ENCODE results near the gene SNX25. TPM values are rescaled to one million over a fixed set of nuclear protein-coding genes. Genes with fewer than 3 reads are reported as not detected.

Gene SNX25
- total and polyA plus RNA-seq, 7 donors, result 5.3 to 13.0 (median 9.8) TPM

DNA sequence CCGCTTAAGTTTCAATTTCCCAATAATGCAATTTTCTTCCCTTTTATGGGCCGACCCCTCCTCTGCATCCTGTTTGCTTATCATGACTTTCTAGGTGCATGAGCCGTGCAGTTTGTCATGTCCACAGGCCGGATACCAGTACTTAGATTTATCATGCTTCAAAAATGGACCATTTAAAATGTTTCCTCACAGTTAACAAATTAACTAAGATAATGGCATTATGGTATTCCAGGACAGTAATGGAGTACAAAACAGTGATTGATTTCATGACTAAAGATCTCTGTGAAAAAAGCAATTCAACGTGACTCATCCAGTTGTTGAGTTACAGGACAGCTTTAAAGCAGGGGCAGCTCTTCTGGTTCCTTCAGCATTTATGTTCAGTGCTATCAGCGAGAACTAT, 23.0 kb downstream of the SNX25 start:
- Histone ChIP-seq H3K4me3 (no peak overlapping the region), H3K4me1 (peaks cover 4% of the 10 kb centered on the region), H3K36me3 (ENCODE audit: insufficient read depth in 1 of 2, low read depth in 1 of 2) (no peaks in the 10 kb centered on the region), H3K9me3 (no peaks in the 10 kb centered on the region), H3K27me3 (ENCODE audit: insufficient read depth in 3 of 3, low read length in 2 of 3) (no peaks in the 10 kb centered on the region), H3K27ac (no peak overlapping the region)
- DNase-seq (no peak), ATAC-seq (no peak)
- 80 to 89% (median 83%) methylated on average over 6 of the region's 6 CpGs for WGBS, 3 donors
- TF ChIP-seq, protein P1, sequence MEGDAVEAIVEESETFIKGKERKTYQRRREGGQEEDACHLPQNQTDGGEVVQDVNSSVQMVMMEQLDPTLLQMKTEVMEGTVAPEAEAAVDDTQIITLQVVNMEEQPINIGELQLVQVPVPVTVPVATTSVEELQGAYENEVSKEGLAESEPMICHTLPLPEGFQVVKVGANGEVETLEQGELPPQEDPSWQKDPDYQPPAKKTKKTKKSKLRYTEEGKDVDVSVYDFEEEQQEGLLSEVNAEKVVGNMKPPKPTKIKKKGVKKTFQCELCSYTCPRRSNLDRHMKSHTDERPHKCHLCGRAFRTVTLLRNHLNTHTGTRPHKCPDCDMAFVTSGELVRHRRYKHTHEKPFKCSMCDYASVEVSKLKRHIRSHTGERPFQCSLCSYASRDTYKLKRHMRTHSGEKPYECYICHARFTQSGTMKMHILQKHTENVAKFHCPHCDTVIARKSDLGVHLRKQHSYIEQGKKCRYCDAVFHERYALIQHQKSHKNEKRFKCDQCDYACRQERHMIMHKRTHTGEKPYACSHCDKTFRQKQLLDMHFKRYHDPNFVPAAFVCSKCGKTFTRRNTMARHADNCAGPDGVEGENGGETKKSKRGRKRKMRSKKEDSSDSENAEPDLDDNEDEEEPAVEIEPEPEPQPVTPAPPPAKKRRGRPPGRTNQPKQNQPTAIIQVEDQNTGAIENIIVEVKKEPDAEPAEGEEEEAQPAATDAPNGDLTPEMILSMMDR (IDR thresholded peaks at IDR 0.05), result no peak
- intact Hi-C loops (cut with DNase I), result no loop called here

DNA sequence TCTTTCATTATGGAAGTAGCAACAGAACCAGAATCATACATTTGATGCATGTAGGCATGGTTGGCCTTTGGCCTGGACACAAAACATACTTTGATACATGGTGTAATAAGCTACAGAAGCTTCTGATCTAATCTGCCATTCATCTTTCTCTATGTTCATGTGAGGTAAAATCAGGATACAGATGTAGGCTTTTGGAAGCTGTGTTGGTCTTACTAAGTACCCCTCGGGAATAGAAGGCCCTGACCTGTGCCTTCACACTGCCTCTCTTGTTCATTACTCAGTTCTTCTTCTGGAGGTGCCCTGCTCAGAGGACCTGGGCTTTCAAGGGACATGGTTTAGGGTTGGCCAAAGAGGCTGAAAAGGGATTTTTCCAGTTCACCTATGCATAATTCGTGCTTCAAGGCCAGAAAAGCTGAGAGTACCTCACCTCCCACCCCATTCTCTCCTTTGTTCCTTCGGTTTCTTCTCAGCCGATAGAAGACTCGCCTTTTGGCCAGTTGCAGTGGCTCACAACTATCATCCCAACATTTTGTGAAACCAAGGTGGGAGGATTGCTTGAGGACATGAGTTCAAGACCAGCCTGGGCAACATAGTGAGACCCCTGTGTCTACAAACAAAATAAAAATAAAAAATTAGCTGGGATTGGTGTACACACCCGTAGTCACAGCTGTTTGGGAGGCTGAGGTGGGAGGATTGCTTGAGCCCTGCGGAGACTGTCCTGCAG, 25.9 kb downstream of the SNX25 start:
- Histone ChIP-seq H3K4me1 (peaks cover 3% of the 10 kb centered on the region), H3K4me3 (no peak overlapping the region), H3K9me3 (no peaks in the 10 kb centered on the region), H3K27me3 (ENCODE audit: insufficient read depth in 3 of 3, low read length in 2 of 3) (no peaks in the 10 kb centered on the region), H3K36me3 (ENCODE audit: insufficient read depth in 1 of 2, low read depth in 1 of 2) (no peaks in the 10 kb centered on the region), H3K27ac (no peak overlapping the region)
- no peak for DNase-seq
- intact Hi-C loops (cut with DNase I), result no loop called here
- TF ChIP-seq, protein P1 (IDR thresholded peaks at IDR 0.05), result no peak
- ATAC-seq, result no peak
- WGBS, 3 donors, result 78 to 95% (median 88%) methylated on average over 7 of the region's 7 CpGs

DNA sequence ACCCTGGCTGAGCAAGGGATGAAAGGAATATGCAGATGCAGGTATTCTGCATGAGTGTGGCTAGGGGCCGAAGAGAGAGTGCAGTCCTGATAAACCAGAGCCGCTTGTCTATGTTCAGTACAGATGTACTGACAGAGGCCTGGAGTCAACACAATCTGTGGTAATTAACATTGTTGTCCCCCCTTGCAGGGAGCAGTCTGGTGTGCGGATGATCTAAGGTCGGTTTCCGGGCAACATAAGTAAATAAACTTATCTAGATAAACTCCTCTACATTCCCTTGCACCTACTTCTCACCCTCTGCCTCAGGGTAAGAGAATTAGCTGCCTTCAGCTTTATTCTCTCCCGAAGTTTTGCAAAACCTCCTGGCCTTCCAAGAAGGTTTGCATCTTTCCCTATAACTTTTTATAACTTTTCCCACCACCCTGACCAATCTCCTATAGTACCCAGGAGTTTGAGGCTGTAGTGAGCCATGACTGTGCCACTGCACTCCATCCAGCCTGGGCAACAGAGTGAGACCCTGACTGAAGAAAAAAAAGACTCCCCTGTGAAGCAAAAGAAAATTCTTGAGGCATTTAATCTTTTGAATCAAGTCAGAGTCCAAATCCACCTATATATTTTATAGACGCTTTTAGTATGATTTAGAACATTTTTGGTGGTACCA, 26.6 kb downstream of the SNX25 start:
- intact Hi-C loops (cut with DNase I), result no loop called here
- no peak overlapping the region for H3K4me3 ChIP-seq
- peaks cover 3% of the 10 kb centered on the region for H3K4me1 ChIP-seq
- TF ChIP-seq, protein P1 (IDR thresholded peaks at IDR 0.05), result no peak
- DNase-seq (no peak), ATAC-seq (no peak)
- H3K36me3 ChIP-seq (ENCODE audit: insufficient read depth in 1 of 2, low read depth in 1 of 2), result no peaks in the 10 kb centered on the region
- no peaks in the 10 kb centered on the region for H3K27me3 ChIP-seq (ENCODE audit: insufficient read depth in 3 of 3, low read length in 2 of 3)
- H3K9me3 ChIP-seq, result no peaks in the 10 kb centered on the region
- no peak overlapping the region for H3K27ac ChIP-seq
- 66 to 78% (median 76%) methylated on average over 7 of the region's 7 CpGs for WGBS, 3 donors

DNA sequence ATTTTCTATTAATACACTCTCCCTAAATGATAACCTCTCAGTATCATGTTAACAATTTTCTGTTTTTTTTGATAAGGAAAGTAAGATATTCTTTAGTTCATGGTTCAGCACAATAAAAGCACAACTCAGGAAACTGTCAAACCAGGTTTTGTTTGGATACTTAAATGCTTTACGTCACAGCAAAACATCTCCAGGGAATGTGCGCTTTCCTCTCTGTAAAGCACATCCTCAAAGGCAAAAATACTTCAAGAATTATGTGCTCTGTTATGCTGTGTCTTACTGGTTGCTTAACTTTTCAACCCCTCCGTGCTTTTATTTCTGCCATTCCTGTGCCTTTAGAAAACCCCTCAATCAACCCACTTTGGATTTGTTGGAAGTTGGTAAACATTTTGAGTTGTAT, 27.8 kb downstream of the SNX25 start:
- no peak overlapping the region for H3K27ac ChIP-seq
- H3K9me3 ChIP-seq, result no peaks in the 10 kb centered on the region
- WGBS, 3 donors, result 70 to 82% (median 73%) methylated on average over 3 of the region's 3 CpGs
- no peaks in the 10 kb centered on the region for H3K36me3 ChIP-seq (ENCODE audit: insufficient read depth in 1 of 2, low read depth in 1 of 2)
- H3K27me3 ChIP-seq (ENCODE audit: insufficient read depth in 3 of 3, low read length in 2 of 3), result no peaks in the 10 kb centered on the region
- ATAC-seq, result no peak
- TF ChIP-seq, protein P1 (IDR thresholded peaks at IDR 0.05), result no peak
- no peak overlapping the region for H3K4me3 ChIP-seq
- intact Hi-C loops (cut with DNase I), result no loop called here
- peaks cover 3% of the 10 kb centered on the region for H3K4me1 ChIP-seq
- DNase-seq, result no peak

Measured in psoas muscle (tissue), 8 donors.